ENCODE measurements around the gene LEFTY2.
"Not testable (repeated sequence)": the region's sequence is repeated elsewhere in the genome, so short reads cannot be mapped to it uniquely, and the experiment has no call there.

Gene LEFTY2

DNA sequence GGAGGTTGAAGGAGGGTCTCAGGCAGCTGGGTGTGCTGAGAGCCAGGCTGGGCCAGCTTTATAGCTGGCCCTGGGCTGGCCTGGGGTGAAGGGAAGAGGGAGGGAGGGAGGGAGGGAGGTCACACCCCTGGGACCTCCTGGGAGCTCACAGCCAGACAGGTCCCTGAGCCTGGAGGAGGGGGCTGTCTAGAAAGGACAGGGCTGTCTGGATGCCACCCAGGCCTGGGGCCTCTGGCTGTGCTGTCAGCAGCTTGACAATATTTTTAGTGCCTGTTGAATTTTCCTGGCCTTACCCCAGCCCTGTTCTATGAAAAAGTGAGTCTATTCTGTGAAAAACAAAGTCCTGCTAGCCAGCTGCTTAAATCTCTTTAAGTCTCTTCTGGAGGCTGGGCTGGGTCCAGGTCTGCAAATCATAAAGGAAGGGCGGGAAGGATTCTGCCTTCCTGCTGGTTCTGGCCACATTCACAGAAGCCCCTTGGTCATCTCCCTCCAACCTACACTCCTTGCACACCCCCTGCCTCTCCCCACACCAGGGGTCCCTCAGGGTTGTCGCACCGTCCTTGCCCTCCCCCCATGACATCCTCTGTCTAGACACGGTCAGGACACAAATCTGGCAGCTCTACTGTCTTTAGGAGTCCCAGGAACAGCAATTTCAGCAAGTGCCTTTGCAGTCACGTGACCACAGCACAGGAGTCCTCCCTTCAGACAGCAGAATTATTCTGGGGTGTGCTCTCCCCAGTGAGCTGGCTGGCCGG is at the start of gene LEFTY2:
Gene LEFTY2, minus strand, starts transcription at position 34 of the 755 bp plus-strand sequence. CDS start 80 bp downstream, outside the sequence.
- DNase-seq, result no peak

- DNase-seq, result peak; percentile 23 to 68 (median 25)
These were observed 46.7 kb upstream of the LEFTY2 start for GRCh38 chr1:225987491-225988316.

GRCh38 chr1:225981714-225982113 is 40.7 kb upstream of the LEFTY2 start:
- peak in 1 of 3 experiments; percentile 7 for DNase-seq

- DNase-seq, result peak in 2 of 3 experiments; percentile 27 to 67
These were observed 39.2 kb upstream of the LEFTY2 start for GRCh38 chr1:225980005-225980836.

- DNase-seq, result no peak
These were observed 38.4 kb upstream of the LEFTY2 start for GRCh38 chr1:225979421-225979820.

- DNase-seq, result peak in 1 of 3 experiments; percentile 23
These were observed 37.1 kb upstream of the LEFTY2 start for GRCh38 chr1:225977937-225978748.

GRCh38 chr1:225975146-225975545 is 34.1 kb upstream of the LEFTY2 start:
- not testable (repeated sequence) for DNase-seq

GRCh38 chr1:225974454-225974853 is 33.4 kb upstream of the LEFTY2 start:
- DNase-seq, result no peak

DNA sequence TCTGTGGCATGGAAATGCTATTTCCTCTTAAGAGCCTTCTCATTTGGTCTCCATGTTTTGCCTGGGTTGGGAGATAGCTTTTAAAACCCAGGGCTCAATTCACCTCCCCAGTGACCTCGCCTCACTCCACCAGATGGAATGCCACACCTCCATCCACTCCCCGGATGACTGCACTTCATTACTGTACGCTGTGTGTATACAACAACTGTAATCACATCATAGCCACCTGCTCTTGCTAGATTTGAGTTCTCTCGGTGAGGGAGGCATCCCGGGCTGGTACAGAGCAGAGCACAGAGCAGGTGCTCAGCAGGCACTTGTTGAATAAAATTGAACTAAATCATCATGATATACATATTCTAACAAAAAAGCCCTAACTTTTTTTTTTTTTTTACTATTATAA is 32.1 kb upstream of the LEFTY2 start:
- peak; percentile 43 to 76 (median 67) for DNase-seq

- no peak for DNase-seq
These were observed 31.5 kb upstream of the LEFTY2 start for GRCh38 chr1:225972344-225973152.

DNA sequence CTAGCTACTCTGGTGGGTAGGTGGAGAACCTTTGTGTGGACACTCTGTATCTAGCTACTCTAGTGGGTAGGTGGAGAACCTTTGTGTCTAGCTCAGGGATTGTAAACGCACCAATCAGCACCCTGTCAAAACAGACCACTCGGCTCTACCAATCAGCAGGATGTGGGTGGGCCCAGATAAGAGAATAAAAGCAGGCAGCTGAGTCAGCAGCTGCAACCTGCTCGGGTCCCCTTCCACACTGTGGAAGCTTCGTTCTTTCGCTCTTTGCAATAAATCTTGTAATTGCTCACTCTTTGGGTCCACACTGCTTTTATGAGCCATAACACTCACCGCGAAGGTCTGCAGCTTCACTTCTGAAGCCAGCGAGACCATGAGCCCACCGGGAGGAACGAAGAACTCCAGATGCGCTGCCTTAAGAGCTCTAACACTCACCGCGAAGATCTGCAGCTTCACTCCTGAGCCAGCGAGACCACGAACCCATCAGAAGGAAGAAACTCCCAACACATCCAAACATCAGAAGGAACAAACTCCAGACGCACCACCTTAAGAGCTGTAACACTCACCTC is 29.7 kb upstream of the LEFTY2 start:
- DNase-seq, result not testable (repeated sequence)

- not testable (repeated sequence) for DNase-seq
These were observed 28.7 kb upstream of the LEFTY2 start for GRCh38 chr1:225969751-225970150.

DNA sequence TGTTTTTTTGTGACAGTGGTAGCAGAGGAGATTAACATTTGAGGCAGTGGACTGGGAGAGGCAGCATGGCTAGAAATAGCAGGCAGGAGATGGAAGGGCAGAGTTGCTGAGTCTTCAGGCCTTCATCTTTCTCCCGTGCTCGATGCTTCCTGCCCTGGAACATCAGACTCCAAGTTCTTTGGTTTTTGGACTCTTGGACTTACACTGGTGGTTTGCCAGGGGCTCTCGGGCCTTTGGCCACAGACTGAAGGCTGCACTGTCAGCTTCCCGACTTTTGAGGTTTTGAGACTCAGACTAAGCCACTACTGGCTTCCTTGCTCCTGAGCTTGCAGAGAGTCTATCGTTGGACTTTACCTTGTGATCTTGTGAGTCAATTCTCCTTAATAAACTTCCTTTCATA is 24.2 kb upstream of the LEFTY2 start:
- no peak for DNase-seq

DNA sequence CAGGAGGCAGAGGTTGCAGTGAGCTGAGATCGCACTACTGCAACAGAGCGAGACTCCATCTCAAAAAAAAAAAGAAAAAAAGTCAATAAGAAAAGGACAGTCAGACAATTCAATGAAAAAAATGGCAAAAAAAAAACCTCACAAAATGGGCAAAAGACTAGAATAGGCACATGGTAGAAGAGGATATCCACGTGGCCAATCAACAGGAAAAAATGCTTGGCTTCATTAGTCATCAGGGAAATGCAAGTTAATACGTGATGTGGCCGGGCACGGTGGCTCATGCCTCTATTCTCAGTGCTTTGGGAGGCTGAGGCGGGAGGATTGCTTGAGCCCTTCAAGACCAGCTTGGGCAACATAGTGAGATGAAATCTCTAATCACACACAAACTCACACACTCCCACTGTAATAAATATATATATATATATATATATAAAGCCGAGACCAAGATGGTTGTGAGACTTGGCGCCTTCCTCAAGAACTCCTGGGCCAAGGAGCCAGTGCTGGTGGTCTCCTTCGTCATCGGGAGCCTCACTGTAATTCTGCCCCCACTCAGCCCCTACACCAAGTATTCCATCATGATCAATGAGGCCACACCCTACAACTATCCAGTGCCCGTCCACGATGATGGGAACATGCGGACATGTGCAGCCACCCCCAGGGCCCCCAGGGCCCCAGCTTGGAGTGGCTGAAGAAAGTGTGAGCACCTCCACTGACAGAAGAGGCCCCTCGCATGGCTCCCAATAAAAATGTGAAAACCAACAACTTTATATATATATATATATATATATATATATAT is 22.9 kb upstream of the LEFTY2 start:
- no peak for DNase-seq

GRCh38 chr1:225962440-225962975 is 21.5 kb upstream of the LEFTY2 start:
- peak in 1 of 3 experiments; percentile 26 for DNase-seq

DNA sequence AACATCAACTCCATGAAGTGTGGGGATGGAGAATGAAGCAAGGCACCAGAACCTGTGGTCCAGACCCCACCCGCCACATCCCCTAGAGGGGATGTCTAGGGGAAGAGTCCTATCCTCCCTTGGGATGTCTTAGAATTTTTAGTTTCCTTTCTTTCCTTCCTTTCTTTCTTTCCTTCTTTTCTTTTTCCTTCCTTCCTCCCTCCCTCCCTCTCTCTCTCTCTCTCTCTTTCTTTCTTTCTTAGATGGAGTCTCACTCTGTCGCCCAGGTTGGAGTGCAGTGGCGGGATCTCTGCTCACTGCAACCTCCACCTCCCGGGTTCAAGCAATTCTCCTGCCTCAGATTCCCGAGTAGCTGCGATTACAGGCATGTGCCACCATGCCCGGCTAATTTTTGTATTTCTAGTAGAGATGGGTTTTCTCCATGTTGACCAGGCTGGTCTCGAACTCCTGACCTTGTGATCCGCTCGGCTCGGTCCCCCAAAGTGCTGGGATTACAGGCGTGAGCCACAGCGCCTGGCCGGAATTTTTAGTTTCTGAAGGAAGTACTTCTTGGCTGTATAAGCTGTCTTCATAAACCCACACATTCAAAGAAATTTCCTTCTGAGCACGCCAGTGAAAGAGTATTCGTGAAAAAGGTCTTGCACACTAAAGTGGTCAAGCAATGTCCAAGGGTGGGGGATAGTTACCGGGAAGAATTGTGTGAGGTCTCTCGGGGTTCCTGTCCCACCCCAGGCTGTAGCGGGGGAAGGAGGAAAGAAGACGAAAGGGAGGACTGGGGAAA is 20.8 kb upstream of the LEFTY2 start:
- no peak for DNase-seq

DNA sequence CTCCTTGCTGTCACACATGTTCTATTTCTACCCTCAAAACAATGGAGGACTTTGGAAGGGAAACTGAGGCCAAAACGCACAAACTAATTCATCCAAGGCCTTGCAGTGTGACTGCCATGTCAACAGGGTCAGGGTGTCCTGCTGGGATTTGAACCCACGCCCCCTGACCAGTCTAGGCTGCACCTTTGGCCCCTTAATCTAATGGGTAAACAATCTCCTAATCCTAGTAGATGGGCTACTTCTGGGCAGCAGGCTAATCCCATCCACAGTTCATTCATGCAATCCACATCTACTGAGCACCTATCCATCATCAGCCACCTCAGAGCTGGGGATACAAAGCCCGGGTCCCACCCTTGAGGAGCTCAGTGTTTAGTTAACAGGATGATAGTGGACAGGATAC is 17.0 kb upstream of the LEFTY2 start:
- no peak for DNase-seq

- DNase-seq, result no peak
These were observed 13.7 kb upstream of the LEFTY2 start for GRCh38 chr1:225954753-225955152.

DNA sequence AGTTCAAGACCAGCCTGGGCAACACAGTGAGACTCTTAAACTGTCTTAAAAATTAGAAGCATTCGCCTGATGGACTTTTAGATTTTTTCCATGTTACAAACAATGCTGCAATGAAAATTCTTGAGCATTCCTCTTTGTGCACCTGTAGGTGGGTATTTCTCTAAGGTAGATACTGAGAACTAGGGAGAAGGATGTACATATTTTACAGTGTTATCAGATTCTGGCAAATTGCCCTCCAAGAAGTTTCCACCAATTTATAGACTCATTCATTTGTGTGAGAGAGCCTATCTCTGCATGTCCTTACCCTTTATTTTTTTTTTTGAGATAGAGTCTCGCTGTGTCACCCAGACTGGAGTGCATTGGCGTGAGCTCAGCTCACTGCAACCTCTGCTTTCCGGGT is 12.3 kb upstream of the LEFTY2 start:
- no peak for DNase-seq

Measured in NCI-H1417 (cell line).